Pancreas (tissue), 10 donors: Measurements from ENCODE around the gene PIR. TPM values are rescaled to one million over a fixed set of nuclear protein-coding genes. Genes with fewer than 3 reads are reported as not detected.

Experiments
- ATAC-seq, 4 donors: fragments of 200-7000 bp; cut with Tn5 transposase; one replicate each; pipeline versions ENCODE4 v1.8.0 to v1.9.1; 2020; ENCODE audit warnings: mild to moderate bottlenecking in 4 of 4, moderate library complexity in 4 of 4
- DNase-seq, 6 donors: peaks; one replicate each; pipeline ENCODE4 v3.0.0-alpha.2; 2020
- FAIRE-seq: peaks from 2 replicates; lab custom pipeline; 2012; peaks lifted over from hg19 to GRCh38; lab: Jason Lieb, UNC
- H3K27ac ChIP-seq, 4 donors: fragments of 200-600 bp; sonication (generic); 1 replicate in 3 of 4; 2 replicates in 1 of 4; pipeline versions ENCODE4 v1.5.0 to v1.8.0; 2020
- H3K27me3 ChIP-seq, 4 donors: fragments of 200-600 bp; one replicate each; pipeline ENCODE4 v1.8.0; 2021
- H3K36me3 ChIP-seq, 3 donors: fragments of 200-600 bp; sonication (generic) in 1 of 3; one replicate each; pipeline versions ENCODE4 v1.5.0 to v1.8.0; 2020 to 2021
- H3K4me1 ChIP-seq, 3 donors: fragments of 200-600 bp; one replicate each; pipeline ENCODE4 v1.8.0; 2021
- H3K4me3 ChIP-seq, 4 donors: fragments of 200-600 bp; sonication (generic) in 2 of 4; one replicate each; pipeline versions ENCODE4 v1.5.0 to v1.8.0; 2020 to 2021
- H3K9me3 ChIP-seq, 4 donors: fragments of 200-600 bp; one replicate each; pipeline ENCODE4 v1.8.0; 2021
- CTCF ChIP-seq, 4 donors: fragments of 200-600 bp; sonication (generic) in 3 of 4; IDR thresholded peaks; one replicate each; pipeline versions ENCODE4 v1.5.0 to v1.8.0; 2021; ENCODE audit warnings: antibody characterized with exemption in 4 of 4
- WGBS, 2 donors: extraction: QIAGEN DNeasy Blood & Tissue Kit; methylation state at CpG; one replicate each; pipeline ENCODE4 v1.1.7; 2013; 5-methylcytosine and 5-hydroxymethylcytosine counted together
- intact Hi-C, 3 donors: fragments of 100-400 bp; cut with DNase I; formaldehyde crosslinking; loops; one replicate each; pipeline versions ENCODE4 v1.11.1 to v1.14.2; 2022
- polyA plus RNA-seq, 2 donors: library from polyadenylated mRNA; stranded (reverse); fragments of 200-250 nt; gene quantifications; one replicate each; pipeline ENCODE4 v1.2.3, GENCODE V29; 2013
- total RNA-seq, 6 donors: library from RNA; stranded (reverse); fragmentation: NEBNext Ultra II Directional in 4 of 6; extraction: Animal tissue kit (Norgen Biotek cat#: 25700) in 4 of 6; gene quantifications; one replicate each; pipeline versions ENCODE4 v1.2.1 to v1.2.4, GENCODE V29; 2021 to 2023
- donor health status: healthy with polysubstance abuse.
- donor health status: DM: no; HTN: no; CAD: no; lungs with moderate emphysema.
- donor health status: DM: no; HTN: no; CAD: no.
- donor health status: control.
- donor health status: control.
- donor health status: Bipolar disorder and iron deficiency.
- donor health status: DM: yes; HTN: yes; CAD: no.
- donor health status: DM: no; HTN: no; CAD: no.
- donor health status: DM: no; HTN: no; CAD: no.
- donor health status: DM: yes; HTN: yes; CAD: no.

The PIR gene
- total and polyA plus RNA-seq, 8 donors: 1.1 to 7.0 (median 1.9) TPM

GRCh38 chrX:15524417-15524816, 31.3 kb upstream of the PIR start:
- no peaks in the 10 kb centered on the region for H3K9me3 ChIP-seq
- no peak for ATAC-seq
- H3K4me3 ChIP-seq: no peak overlapping the region
- no peak for DNase-seq
- intact Hi-C loops: no loop called here
- H3K27me3 ChIP-seq: peaks cover 0 to 5% (median 0%) of the 10 kb centered on the region in 4 donors
- no peak overlapping the region for H3K27ac ChIP-seq
- H3K4me1 ChIP-seq: no peaks in the 10 kb centered on the region
- no peak for TF ChIP-seq CTCF (IDR thresholded peaks at IDR 0.05)
- no peak for FAIRE-seq
- H3K36me3 ChIP-seq: no peaks in the 10 kb centered on the region

GRCh38 chrX:15523088-15523487, 30.0 kb upstream of the PIR start:
- no peaks in the 10 kb centered on the region for H3K9me3 ChIP-seq
- no peaks in the 10 kb centered on the region for H3K36me3 ChIP-seq
- H3K27me3 ChIP-seq: peaks cover 0 to 5% (median 0%) of the 10 kb centered on the region in 4 donors
- intact Hi-C loops: no loop called here
- no peaks in the 10 kb centered on the region for H3K4me1 ChIP-seq
- ATAC-seq (no peak), DNase-seq (no peak), FAIRE-seq (no peak)
- no peak overlapping the region for H3K4me3 ChIP-seq
- TF ChIP-seq CTCF (IDR thresholded peaks at IDR 0.05): no peak
- no peak overlapping the region for H3K27ac ChIP-seq

GRCh38 chrX:15522464-15522863, 29.3 kb upstream of the PIR start:
- ATAC-seq (no peak), DNase-seq (no peak), FAIRE-seq (no peak)
- intact Hi-C loops: no loop called here
- no peaks in the 10 kb centered on the region for H3K9me3 ChIP-seq
- no peak for TF ChIP-seq CTCF (IDR thresholded peaks at IDR 0.05)
- WGBS, 2 donors: 56 to 58% methylated on average over 3 of the region's 3 CpGs
- no peak overlapping the region for H3K27ac ChIP-seq
- no peaks in the 10 kb centered on the region for H3K4me1 ChIP-seq
- H3K4me3 ChIP-seq: no peak overlapping the region
- H3K36me3 ChIP-seq: no peaks in the 10 kb centered on the region
- peaks cover 0 to 5% (median 0%) of the 10 kb centered on the region in 4 donors for H3K27me3 ChIP-seq

- FAIRE-seq (no peak), ATAC-seq (no peak), DNase-seq (no peak)
- Histone ChIP-seq H3K27ac (no peak overlapping the region), H3K9me3 (no peaks in the 10 kb centered on the region), H3K36me3 (no peaks in the 10 kb centered on the region), H3K27me3 (peaks cover 0 to 6% (median 2%) of the 10 kb centered on the region in 4 donors), H3K4me1 (no peaks in the 10 kb centered on the region), H3K4me3 (no peak overlapping the region)
- WGBS, 2 donors: 25 to 29% methylated on average over 6 of the region's 6 CpGs
- intact Hi-C loops: no loop called here
- TF ChIP-seq CTCF (IDR thresholded peaks at IDR 0.05): no peak
Measured at GRCh38 chrX:15515931-15516330, 22.8 kb upstream of the PIR start.

- WGBS, 2 donors: 52 to 83% methylated on average over 1 of the region's 1 CpG
- Histone ChIP-seq H3K4me3 (no peak overlapping the region), H3K27ac (no peak overlapping the region), H3K9me3 (no peaks in the 10 kb centered on the region), H3K27me3 (peaks cover 0 to 6% (median 2%) of the 10 kb centered on the region in 4 donors), H3K36me3 (no peaks in the 10 kb centered on the region), H3K4me1 (no peaks in the 10 kb centered on the region)
- DNase-seq: no peak
- intact Hi-C loops: no loop called here
- ATAC-seq: no peak
- no peak for TF ChIP-seq CTCF (IDR thresholded peaks at IDR 0.05)
- FAIRE-seq: no peak
Measured at GRCh38 chrX:15514279-15514678, 21.1 kb upstream of the PIR start.
